HG03442 (cell line): ENCODE measurements around the gene AOAH.

Experiments
- ATAC-seq: cut with Tn5 transposase; IDR thresholded peaks from one replicate; pipeline ENCODE4 v1.9.1; 2021; ENCODE audit warnings: mild to moderate bottlenecking, moderate library complexity; ENCODE audit not compliant: unreplicated experiment

AOAH gene

GRCh38 chr7:36602934-36603887 lies 121.1 kb downstream of the AOAH start:
- no peak for ATAC-seq

GRCh38 chr7:36602511-36602910 lies 121.8 kb downstream of the AOAH start:
- no peak for ATAC-seq

GRCh38 chr7:36601601-36602000 lies 122.7 kb downstream of the AOAH start:
- ATAC-seq = no peak

- ATAC-seq = peak; percentile 46
Observed at GRCh38 chr7:36600869-36601530, 123.3 kb downstream of the AOAH start.

- ATAC-seq = no peak
Observed at GRCh38 chr7:36600314-36600682, 124.0 kb downstream of the AOAH start.

- no peak for ATAC-seq
Observed at GRCh38 chr7:36599645-36600313, 124.5 kb downstream of the AOAH start.

- ATAC-seq = no peak
Observed at GRCh38 chr7:36598054-36598674, 126.1 kb downstream of the AOAH start.

GRCh38 chr7:36597090-36597773 lies 127.1 kb downstream of the AOAH start:
- ATAC-seq = no peak

GRCh38 chr7:36594445-36594844 lies 129.8 kb downstream of the AOAH start:
- no peak for ATAC-seq

- ATAC-seq = no peak
Observed at GRCh38 chr7:36591636-36592035, 132.7 kb downstream of the AOAH start.

GRCh38 chr7:36589391-36589790 lies 134.9 kb downstream of the AOAH start:
- no peak for ATAC-seq

- no peak for ATAC-seq
Observed at GRCh38 chr7:36583318-36583717, 141.0 kb downstream of the AOAH start.

- ATAC-seq = no peak
Observed at GRCh38 chr7:36575832-36576231, 148.5 kb downstream of the AOAH start.

GRCh38 chr7:36573066-36573465 lies 151.2 kb downstream of the AOAH start:
- no peak for ATAC-seq

GRCh38 chr7:36571190-36571560 lies 153.1 kb downstream of the AOAH start:
- ATAC-seq = no peak

- no peak for ATAC-seq
Observed at GRCh38 chr7:36570528-36571189, 153.6 kb downstream of the AOAH start.

- ATAC-seq = no peak
Observed at GRCh38 chr7:36568452-36568849, 155.8 kb downstream of the AOAH start.

GRCh38 chr7:36567699-36568451 lies 156.4 kb downstream of the AOAH start:
- ATAC-seq = no peak

GRCh38 chr7:36565792-36566356 lies 158.4 kb downstream of the AOAH start:
- no peak for ATAC-seq
